ENCODE data around the gene UTP25.

- no peak for TF ChIP-seq CTCF (IDR thresholded peaks at IDR 0.05)
- no peak for TF ChIP-seq POLR2AphosphoS5 (IDR thresholded peaks at IDR 0.05; ENCODE audit: low read depth, low read length)
Measured at GRCh38 chr1:209890641-209891330, 63.0 kb downstream of the UTP25 start.

Measured in Panc1 (cell line).